ENCODE measurements around the gene AAGAB. TPM values are rescaled to one million over a fixed set of nuclear protein-coding genes. Genes with fewer than 3 reads are reported as not detected.

AAGAB gene
- total RNA-seq, 3 donors from 2014 or later (not counting 1 experiment from before 2014, with no cell fraction given), result 41.1 to 44.3 (median 42.5) TPM

DNA sequence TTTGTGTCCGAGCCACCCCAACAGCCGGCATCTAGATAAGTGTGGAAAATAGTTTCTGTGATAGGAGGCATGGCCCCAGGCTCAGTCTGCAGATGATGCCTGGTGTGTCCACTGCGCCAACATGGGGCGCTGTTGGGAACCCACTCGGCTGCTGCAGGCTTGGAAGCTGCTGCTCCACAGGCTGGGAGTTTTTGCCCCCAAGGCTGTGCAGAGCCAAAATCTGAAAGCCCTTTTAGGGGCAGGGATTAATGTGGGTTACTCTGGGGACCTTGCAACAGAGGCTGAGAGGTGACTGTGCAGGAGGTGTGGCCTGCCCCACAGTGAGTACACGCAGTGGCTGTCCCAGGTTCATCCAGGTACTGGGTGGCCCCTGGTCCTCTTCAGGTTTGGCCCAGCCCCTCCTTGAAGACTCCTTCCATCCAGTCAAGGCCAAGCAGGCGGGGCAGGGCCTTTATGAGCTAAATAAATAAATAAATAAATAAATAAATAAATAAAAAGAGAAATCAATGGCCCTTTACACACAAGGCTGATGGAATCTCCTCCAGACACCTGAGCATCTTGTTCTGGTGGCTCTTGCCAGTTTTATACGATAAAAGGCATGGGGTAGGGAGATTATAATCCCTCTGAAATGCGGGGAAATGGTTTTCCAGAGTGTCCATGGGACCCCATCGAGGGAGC lies 73.8 kb downstream of the AAGAB start:
- no peaks in the 10 kb centered on the region for H3K36me3 Mint-ChIP-seq
- intact Hi-C loops (cut with micrococcal nuclease), result no loop called here

DNA sequence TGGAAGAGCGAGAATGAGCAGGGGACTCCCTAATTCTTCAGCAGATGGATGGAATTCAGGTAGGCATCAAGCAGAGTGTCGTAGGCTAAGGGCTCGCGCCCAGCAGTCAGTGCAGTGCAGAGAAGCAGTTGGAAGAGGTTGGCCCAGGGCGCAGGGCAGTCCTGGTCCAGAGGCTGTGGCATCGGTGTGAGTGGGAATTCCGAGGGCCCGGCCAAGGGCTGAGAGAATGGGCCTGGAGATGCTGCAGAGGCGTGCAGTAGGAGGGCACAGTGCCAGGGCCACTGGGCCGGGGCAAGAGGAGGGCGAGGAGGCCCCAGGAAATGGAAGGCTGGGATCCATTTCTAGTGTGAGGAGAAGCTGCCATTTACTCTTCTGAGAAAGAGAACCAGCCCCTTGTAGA lies 74.4 kb downstream of the AAGAB start:
- Histone ChIP-seq H3K36me3 (ENCODE audit: control insufficient read depth, insufficient read depth, low read length) (peaks cover 26% of the 10 kb centered on the region), H3K4me1 (ENCODE audit: control insufficient read depth, insufficient read depth, low read length) (peaks cover 19% of the 10 kb centered on the region), H3K4me3 (ENCODE audit: low read length) (no peak overlapping the region), H3K27me3 (ENCODE audit: control insufficient read depth, insufficient read depth, low read length) (no peaks in the 10 kb centered on the region), H3K9me3 (ENCODE audit: control insufficient read depth, insufficient read depth, low read length) (no peaks in the 10 kb centered on the region), H3K27ac (ENCODE audit: low read length) (no peak overlapping the region)
- intact Hi-C loops (cut with micrococcal nuclease), result no loop called here
- Mint-ChIP-seq H3K4me1 (peaks cover 18 to 35% of the 10 kb centered on the region in 2 donors), H3K27me3 (ENCODE audit: low read depth in 2 of 2) (no peaks in the 10 kb centered on the region), H3K9me3 (no peaks in the 10 kb centered on the region), H3K27ac (peak overlapping the region in 1 of 2 donors; percentile 72), H3K4me3 (no peak overlapping the region), H3K36me3 (no peaks in the 10 kb centered on the region)
- WGBS (ENCODE audit: insufficient coverage), result 98% methylated on average over 11 of the region's 11 CpGs
- ATAC-seq (no peak), DNase-seq (no peak)
- TF ChIP-seq, protein P1, sequence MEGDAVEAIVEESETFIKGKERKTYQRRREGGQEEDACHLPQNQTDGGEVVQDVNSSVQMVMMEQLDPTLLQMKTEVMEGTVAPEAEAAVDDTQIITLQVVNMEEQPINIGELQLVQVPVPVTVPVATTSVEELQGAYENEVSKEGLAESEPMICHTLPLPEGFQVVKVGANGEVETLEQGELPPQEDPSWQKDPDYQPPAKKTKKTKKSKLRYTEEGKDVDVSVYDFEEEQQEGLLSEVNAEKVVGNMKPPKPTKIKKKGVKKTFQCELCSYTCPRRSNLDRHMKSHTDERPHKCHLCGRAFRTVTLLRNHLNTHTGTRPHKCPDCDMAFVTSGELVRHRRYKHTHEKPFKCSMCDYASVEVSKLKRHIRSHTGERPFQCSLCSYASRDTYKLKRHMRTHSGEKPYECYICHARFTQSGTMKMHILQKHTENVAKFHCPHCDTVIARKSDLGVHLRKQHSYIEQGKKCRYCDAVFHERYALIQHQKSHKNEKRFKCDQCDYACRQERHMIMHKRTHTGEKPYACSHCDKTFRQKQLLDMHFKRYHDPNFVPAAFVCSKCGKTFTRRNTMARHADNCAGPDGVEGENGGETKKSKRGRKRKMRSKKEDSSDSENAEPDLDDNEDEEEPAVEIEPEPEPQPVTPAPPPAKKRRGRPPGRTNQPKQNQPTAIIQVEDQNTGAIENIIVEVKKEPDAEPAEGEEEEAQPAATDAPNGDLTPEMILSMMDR (IDR thresholded peaks at IDR 0.05), result no peak

More for the DNA sequence above, 73.8 kb downstream of the AAGAB start:
- WGBS (ENCODE audit: insufficient coverage), result 96% methylated on average over 9 of the region's 10 CpGs
- H3K4me3 ChIP-seq (ENCODE audit: low read length), result no peak overlapping the region
- TF ChIP-seq, protein P1 (IDR thresholded peaks at IDR 0.05), result no peak
- Mint-ChIP-seq H3K27me3 (ENCODE audit: low read depth in 2 of 2) (no peaks in the 10 kb centered on the region), H3K4me3 (no peak overlapping the region), H3K9me3 (no peaks in the 10 kb centered on the region), H3K4me1 (peaks cover 18 to 35% of the 10 kb centered on the region in 2 donors), H3K27ac (no peak overlapping the region)
- H3K36me3 ChIP-seq (ENCODE audit: control insufficient read depth, insufficient read depth, low read length), result peaks cover 29% of the 10 kb centered on the region
- no peak for ATAC-seq
- H3K9me3 ChIP-seq (ENCODE audit: control insufficient read depth, insufficient read depth, low read length), result no peaks in the 10 kb centered on the region
- H3K27me3 ChIP-seq (ENCODE audit: control insufficient read depth, insufficient read depth, low read length), result no peaks in the 10 kb centered on the region
- H3K4me1 ChIP-seq (ENCODE audit: control insufficient read depth, insufficient read depth, low read length), result peaks cover 19% of the 10 kb centered on the region
- H3K27ac ChIP-seq (ENCODE audit: low read length), result no peak overlapping the region
- DNase-seq, result no peak

DNA sequence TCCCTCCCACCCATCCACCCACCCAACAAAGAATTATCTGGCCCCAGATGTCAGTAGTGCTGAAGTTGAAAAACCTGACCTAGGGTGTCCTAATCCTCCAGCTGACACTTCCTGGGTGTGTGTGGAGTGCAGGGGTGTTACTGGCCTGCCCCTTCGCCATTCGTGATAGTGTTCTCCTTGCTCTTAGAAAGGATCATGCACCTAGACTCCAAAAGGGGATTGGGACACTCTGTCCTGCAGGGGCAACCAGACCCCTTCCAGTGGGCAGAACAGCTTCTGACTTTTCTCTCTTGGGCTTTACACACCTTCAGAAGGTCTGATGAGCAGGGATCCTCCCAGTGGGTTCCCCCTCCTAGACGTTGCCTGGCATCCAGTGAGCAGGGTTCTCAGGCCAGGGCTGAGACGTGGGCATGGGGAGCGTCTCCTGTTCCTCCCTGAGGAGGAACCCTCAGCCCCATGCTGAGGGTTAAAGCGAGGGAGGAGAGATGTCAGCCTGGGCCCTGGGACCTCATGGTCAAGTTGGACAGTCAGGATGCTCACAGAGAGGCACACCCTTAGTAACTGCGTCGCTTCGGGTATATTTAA lies 75.0 kb downstream of the AAGAB start:
- H3K27ac Mint-ChIP-seq, result peak overlapping the region in 1 of 2 donors; percentile 72
- Histone ChIP-seq H3K27ac (ENCODE audit: low read length) (no peak overlapping the region), H3K4me1 (ENCODE audit: control insufficient read depth, insufficient read depth, low read length) (peaks cover 21% of the 10 kb centered on the region), H3K27me3 (ENCODE audit: control insufficient read depth, insufficient read depth, low read length) (no peaks in the 10 kb centered on the region), H3K4me3 (ENCODE audit: low read length) (no peak overlapping the region), H3K9me3 (ENCODE audit: control insufficient read depth, insufficient read depth, low read length) (no peaks in the 10 kb centered on the region), H3K36me3 (ENCODE audit: control insufficient read depth, insufficient read depth, low read length) (peaks cover 21% of the 10 kb centered on the region)
- intact Hi-C loops (cut with micrococcal nuclease), result loop anchor here (5.0 kb wide), 1 partner anchor 47 kb away; no protein-coding TSS in a partner anchor
- H3K4me1 Mint-ChIP-seq, result peaks cover 21 to 35% of the 10 kb centered on the region in 2 donors
- DNase-seq (no peak), ATAC-seq (no peak)
- H3K36me3 Mint-ChIP-seq, result no peaks in the 10 kb centered on the region
- H3K4me3 Mint-ChIP-seq, result no peak overlapping the region
- 97% methylated on average over 9 of the region's 9 CpGs for WGBS (ENCODE audit: insufficient coverage)
- no peaks in the 10 kb centered on the region for H3K9me3 Mint-ChIP-seq
- TF ChIP-seq, protein P1 (IDR thresholded peaks at IDR 0.05), result no peak
- no peaks in the 10 kb centered on the region for H3K27me3 Mint-ChIP-seq (ENCODE audit: low read depth in 2 of 2)

Measured in natural killer cell (primary cell).